WERI-Rb-1 (cell line): ENCODE measurements around the gene DOK4.

ENCODE experiments used
- DNase-seq: peaks from one replicate; pipeline ENCODE4 v3.0.0-alpha.2; 2020
- H3K27ac ChIP-seq: fragments of 250-450 bp; sonication (Bioruptor Pico); 2 replicates; pipeline ENCODE4 v1.5.1; 2020; ENCODE audit warnings: mild to moderate bottlenecking, moderate library complexity
- H3K27me3 ChIP-seq: fragments of 250-450 bp; sonication (Bioruptor Pico); 2 replicates; pipeline ENCODE4 v1.5.1; 2021; ENCODE audit warnings: mild to moderate bottlenecking, low read depth, moderate library complexity; ENCODE audit not compliant: insufficient read depth, severe bottlenecking
- H3K36me3 ChIP-seq: fragments of 250-450 bp; sonication (Bioruptor Pico); 2 replicates; pipeline ENCODE4 v1.5.1; 2020; ENCODE audit warnings: mild to moderate bottlenecking, moderate library complexity
- H3K4me3 ChIP-seq: 2 replicates; pipeline ENCODE4 v1.5.1; 2011; ENCODE audit warnings: low read depth, mild to moderate bottlenecking, control low read depth, low read length
- H3K9me3 ChIP-seq: fragments of 250-450 bp; sonication (Bioruptor Pico); 2 replicates; pipeline ENCODE4 v1.5.1; 2021; ENCODE audit warnings: mild to moderate bottlenecking, moderate library complexity; ENCODE audit not compliant: severe bottlenecking
- CTCF ChIP-seq: IDR thresholded peaks from 2 replicates; pipeline ENCODE4 v1.5.1; 2011; ENCODE audit warnings: low read depth, mild to moderate bottlenecking, control low read depth, inconsistent platforms, low read length

The DOK4 gene

GRCh38 chr16:57530104-57530521, 43.8 kb upstream of the DOK4 start:
- Histone ChIP-seq H3K27me3 (no peaks in the 10 kb centered on the region), H3K27ac (no peak overlapping the region), H3K4me3 (no peak overlapping the region), H3K36me3 (no peaks in the 10 kb centered on the region; the same call in 1 of the 2 replicates), H3K9me3 (no peaks in the 10 kb centered on the region)
- DNase-seq, result no peak
- no peak for TF ChIP-seq CTCF

- TF ChIP-seq CTCF, result no peak
- Histone ChIP-seq H3K9me3 (no peaks in the 10 kb centered on the region), H3K27ac (peak overlapping the region; percentile 22; the same call in 1 of the 2 replicates), H3K4me3 (peak overlapping the region; percentile 47), H3K36me3 (no peaks in the 10 kb centered on the region; the same call in 1 of the 2 replicates), H3K27me3 (no peaks in the 10 kb centered on the region)
- DNase-seq, result peak; percentile 20
These were observed 43.3 kb upstream of the DOK4 start for GRCh38 chr16:57529391-57530103.

GRCh38 chr16:57528499-57529390, 42.5 kb upstream of the DOK4 start:
- Histone ChIP-seq H3K27me3 (no peaks in the 10 kb centered on the region), H3K27ac (peak overlapping the region; percentile 54; the same call in 1 of the 2 replicates), H3K9me3 (no peaks in the 10 kb centered on the region), H3K36me3 (no peaks in the 10 kb centered on the region; the same call in 1 of the 2 replicates), H3K4me3 (peak overlapping the region; percentile 47)
- peak; percentile 84 for DNase-seq
- no peak for TF ChIP-seq CTCF

GRCh38 chr16:57527610-57528360, 41.5 kb upstream of the DOK4 start:
- Histone ChIP-seq H3K36me3 (no peaks in the 10 kb centered on the region; the same call in 1 of the 2 replicates), H3K27me3 (no peaks in the 10 kb centered on the region), H3K9me3 (no peaks in the 10 kb centered on the region), H3K27ac (no peak overlapping the region), H3K4me3 (peak overlapping the region; percentile 47)
- DNase-seq, result no peak
- no peak for TF ChIP-seq CTCF

- TF ChIP-seq CTCF, result peak; percentile 44; the same call in 1 of the 2 replicates
- no peak for DNase-seq
- Histone ChIP-seq H3K36me3 (no peaks in the 10 kb centered on the region; the same call in 1 of the 2 replicates), H3K27ac (no peak overlapping the region), H3K9me3 (no peaks in the 10 kb centered on the region), H3K4me3 (no peak overlapping the region), H3K27me3 (no peaks in the 10 kb centered on the region)
These were observed 40.7 kb upstream of the DOK4 start for GRCh38 chr16:57527027-57527426.
